T follicular helper cell (primary cell): ENCODE data around the gene CD53.

Experiments used
- DNase-seq: peaks from one replicate; pipeline ENCODE4 v3.0.0-alpha.2; 2020; ENCODE audit warnings: low read depth

CD53 gene

GRCh38 chr1:110876748-110877341 lies 3.9 kb downstream of the CD53 start:
- no peak for DNase-seq

GRCh38 chr1:110877364-110877763 lies 4.4 kb downstream of the CD53 start:
- no peak for DNase-seq

- DNase-seq = no peak
Measured at GRCh38 chr1:110877776-110878175, 4.8 kb downstream of the CD53 start.

- no peak for DNase-seq
Measured at GRCh38 chr1:110878591-110878990, 5.6 kb downstream of the CD53 start.

GRCh38 chr1:110878993-110879392 lies 6.0 kb downstream of the CD53 start:
- DNase-seq = no peak

- DNase-seq = peak; percentile 36
Measured at GRCh38 chr1:110879758-110880606, 7.0 kb downstream of the CD53 start.

GRCh38 chr1:110880708-110881374 lies 7.9 kb downstream of the CD53 start:
- DNase-seq = peak; percentile 40

GRCh38 chr1:110888049-110888448 lies 15.1 kb downstream of the CD53 start:
- no peak for DNase-seq

- no peak for DNase-seq
Measured at GRCh38 chr1:110888641-110889040, 15.7 kb downstream of the CD53 start.

- no peak for DNase-seq
Measured at GRCh38 chr1:110890474-110891196, 17.7 kb downstream of the CD53 start.

- DNase-seq = no peak
Measured at GRCh38 chr1:110893908-110894490, 21.1 kb downstream of the CD53 start.

GRCh38 chr1:110896090-110896489 lies 23.1 kb downstream of the CD53 start:
- no peak for DNase-seq

GRCh38 chr1:110897681-110898080 lies 24.7 kb downstream of the CD53 start:
- no peak for DNase-seq

GRCh38 chr1:110898734-110899457 lies 25.9 kb downstream of the CD53 start:
- DNase-seq = no peak

GRCh38 chr1:110899458-110899843 lies 26.5 kb downstream of the CD53 start:
- no peak for DNase-seq

- no peak for DNase-seq
Measured at GRCh38 chr1:110902820-110903463, 30.0 kb downstream of the CD53 start.

- no peak for DNase-seq
Measured at GRCh38 chr1:110903853-110904500, 31.0 kb downstream of the CD53 start.

GRCh38 chr1:110912784-110913183 lies 39.8 kb downstream of the CD53 start:
- no peak for DNase-seq

- DNase-seq = no peak
Measured at GRCh38 chr1:110914676-110915075, 41.7 kb downstream of the CD53 start.

- DNase-seq = no peak
Measured at GRCh38 chr1:110915804-110916203, 42.9 kb downstream of the CD53 start.
